GM19395 (cell line): Measurements from ENCODE around the gene PLOD3.

Experiments
- ATAC-seq: cut with Tn5 transposase; IDR thresholded peaks from one replicate; pipeline ENCODE4 v1.9.1; 2021; ENCODE audit warnings: mild to moderate bottlenecking, moderate library complexity; ENCODE audit not compliant: unreplicated experiment

PLOD3 gene

GRCh38 chr7:101166909-101167644 lies 50.3 kb downstream of the PLOD3 start:
- ATAC-seq, result no peak

GRCh38 chr7:101166648-101166908 lies 50.8 kb downstream of the PLOD3 start:
- ATAC-seq, result no peak

- no peak for ATAC-seq
These were observed 51.3 kb downstream of the PLOD3 start for GRCh38 chr7:101165958-101166647.

DNA sequence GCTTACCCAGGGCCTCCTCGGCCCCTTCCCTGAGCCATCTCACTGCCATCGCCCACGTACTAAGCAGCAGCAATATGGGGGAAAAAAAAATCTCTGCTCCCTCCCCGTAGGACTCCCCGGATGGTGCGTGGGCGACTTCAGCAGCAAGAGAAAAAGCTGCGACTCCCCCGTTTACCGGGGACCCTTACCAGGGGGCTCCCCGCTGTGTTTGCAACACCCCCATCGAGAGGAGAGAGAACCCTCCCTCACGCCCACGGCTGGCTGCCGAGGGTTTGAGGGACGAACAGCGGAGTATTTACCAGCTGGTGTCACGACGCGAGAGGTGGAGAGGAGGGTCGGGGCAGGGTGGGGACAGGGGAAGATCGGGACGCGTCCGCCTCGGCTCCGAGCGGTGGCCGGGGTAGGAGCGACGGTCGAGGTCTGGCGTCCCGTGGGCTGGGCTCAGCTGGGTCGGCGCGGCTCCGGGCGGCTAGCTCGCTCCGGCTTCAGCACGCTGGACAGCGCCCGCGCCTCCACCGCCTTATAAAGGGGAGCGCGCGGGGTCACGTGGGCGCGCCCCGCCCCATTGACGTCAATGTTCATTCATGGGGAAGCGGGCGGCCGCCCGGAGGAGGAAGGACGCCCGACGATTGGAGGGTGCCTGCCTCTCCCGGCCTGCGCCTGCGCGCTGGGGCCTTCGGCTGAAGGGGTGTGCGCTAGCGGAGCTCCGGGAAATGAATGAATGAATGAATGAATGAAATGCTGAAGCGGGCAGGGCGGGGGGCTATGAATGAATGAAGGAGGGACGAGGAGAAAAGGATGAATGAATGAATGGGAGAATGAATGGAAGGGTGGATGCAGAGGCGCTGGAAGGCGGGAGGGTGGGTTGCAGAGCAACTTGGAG lies 52.1 kb downstream of the PLOD3 start, which contains the start of gene VGF:
Gene VGF, minus strand, starts transcription at position 495 of the 883 bp plus-strand sequence. CDS start 726 bp downstream, outside the sequence.
- no peak for ATAC-seq

GRCh38 chr7:101164071-101164840 lies 53.1 kb downstream of the PLOD3 start:
- no peak for ATAC-seq

DNA sequence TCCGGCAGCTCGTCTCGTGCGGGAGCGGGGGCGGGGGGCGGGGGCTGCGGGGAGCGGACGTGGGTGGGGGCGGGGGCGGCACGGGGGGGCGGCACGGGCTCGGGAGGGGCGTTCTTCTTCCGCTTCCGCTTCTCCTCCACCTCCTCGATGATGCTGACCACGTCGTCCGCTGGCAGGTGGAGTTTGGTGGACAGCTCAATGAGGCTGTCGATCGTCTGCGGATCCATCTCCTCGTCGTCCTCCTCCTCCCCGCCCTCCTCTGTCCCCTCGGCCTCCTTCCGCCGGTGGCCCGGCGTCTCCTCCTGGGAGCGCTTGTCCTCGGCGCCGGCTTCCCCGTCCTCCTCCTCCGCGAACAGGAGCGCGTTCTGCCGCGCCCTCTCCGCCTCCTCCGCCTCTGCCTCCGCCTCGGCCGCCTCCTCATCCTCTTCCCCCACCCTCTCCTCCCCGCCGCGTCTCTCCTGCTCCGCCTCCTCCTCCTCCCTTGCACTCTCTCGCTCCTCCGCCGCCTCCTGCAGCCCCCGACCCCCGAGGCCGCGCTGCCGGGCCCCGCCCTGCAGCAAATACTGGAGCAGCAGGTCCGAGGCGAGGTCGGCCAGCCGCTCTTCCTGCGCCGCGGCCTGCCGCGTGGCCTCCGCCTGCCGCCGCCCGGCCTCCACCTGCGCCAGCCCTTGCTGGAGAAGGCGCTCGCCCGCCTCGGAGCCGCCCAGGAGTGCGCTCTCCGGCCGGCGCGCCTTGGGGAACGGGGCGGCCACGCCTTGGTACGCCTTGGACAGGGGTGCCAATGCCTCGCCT lies 53.9 kb downstream of the PLOD3 start:
- ATAC-seq, result no peak

DNA sequence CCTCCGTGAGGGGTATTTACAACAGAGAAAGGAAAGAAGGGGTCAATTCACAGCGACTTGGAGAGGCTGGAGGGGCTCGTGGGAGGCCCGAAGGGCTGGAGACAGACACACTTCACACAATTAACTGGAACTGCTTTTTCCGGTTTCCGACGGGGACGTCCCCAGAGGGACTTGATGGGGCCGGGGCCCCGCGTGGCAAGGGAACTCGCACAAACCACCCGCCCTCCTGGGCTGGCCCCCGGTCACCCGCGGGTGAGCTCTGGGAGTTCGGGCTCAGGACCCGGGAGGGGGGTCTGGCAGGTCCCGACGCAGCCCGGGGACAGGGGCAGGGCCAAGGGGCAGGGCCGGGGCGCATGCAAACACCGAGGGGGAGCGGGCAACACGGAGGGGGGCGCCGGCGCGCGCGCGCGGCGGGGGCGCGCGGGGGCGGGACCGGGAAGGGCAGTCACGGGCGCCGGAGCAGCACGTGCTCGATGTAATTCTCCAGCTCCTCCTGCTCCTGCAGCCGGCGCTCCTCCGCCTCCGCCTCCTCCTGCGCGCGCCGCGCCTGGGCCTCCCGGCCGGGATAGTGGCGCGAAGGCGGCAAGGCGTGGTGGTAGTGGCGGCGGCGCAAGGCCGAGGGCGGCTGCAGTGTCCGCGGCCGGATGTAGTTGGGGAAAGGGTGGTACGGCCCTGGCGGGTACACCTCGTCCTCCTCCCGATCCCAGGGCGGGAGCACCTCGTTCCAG lies 54.7 kb downstream of the PLOD3 start:
- no peak for ATAC-seq

DNA sequence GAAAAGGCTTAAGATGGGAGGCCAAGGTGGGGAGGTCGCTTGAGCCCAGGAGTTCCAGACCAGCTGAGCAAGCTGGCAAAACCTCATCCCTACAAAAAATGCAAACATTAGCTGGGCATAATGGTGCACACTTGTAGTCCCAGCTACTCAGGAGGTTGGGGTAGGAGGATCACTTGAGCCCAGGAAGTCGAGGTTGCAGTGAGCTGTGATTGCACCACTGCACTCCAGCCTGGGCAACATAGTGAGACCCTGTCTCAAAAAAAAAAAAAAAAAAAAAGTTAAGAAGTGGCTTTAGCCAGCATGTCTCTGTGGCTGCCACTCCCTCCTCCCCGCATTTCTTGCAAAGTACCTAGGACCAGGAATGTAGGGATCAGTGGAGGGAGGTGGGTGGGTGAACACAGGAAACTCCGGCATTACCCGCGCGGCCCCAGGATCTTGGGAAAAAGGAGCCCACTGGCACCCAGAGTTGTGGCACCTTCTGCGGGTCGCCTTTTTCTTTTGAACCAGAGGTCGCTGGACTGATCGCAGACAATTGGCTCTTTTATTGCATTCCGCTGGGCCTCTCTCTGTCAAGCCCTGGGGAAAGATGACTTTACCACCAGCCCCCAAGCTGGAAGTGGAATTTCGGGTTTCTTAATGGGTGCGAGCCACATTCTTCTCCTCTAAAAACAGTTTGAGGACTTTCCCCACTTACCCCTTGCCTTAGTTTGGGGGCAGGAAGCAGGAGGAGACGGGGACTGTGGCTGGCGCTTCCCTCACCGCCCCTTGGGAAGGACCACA lies 55.5 kb downstream of the PLOD3 start:
- no peak for ATAC-seq

DNA sequence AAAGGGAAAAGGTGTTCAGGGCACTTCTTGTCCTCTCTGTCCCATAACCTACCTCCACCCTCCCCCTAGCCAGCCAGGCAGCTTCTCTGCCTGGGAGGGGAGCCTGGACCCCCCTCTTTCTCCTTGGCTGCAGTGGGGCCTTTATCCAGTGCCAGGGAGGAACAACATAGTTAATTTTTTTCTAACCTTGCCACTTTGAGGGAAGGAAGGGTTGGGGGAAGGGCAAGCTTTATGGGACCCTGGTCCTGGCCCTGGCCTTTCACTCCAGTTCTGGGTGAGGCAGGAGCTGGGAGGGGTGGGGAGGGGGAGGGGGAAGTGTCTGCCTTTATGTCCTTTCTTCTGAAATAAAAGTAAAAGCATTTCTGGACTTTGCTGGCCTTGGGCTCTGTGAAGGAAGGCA lies 56.5 kb downstream of the PLOD3 start:
- no peak for ATAC-seq

DNA sequence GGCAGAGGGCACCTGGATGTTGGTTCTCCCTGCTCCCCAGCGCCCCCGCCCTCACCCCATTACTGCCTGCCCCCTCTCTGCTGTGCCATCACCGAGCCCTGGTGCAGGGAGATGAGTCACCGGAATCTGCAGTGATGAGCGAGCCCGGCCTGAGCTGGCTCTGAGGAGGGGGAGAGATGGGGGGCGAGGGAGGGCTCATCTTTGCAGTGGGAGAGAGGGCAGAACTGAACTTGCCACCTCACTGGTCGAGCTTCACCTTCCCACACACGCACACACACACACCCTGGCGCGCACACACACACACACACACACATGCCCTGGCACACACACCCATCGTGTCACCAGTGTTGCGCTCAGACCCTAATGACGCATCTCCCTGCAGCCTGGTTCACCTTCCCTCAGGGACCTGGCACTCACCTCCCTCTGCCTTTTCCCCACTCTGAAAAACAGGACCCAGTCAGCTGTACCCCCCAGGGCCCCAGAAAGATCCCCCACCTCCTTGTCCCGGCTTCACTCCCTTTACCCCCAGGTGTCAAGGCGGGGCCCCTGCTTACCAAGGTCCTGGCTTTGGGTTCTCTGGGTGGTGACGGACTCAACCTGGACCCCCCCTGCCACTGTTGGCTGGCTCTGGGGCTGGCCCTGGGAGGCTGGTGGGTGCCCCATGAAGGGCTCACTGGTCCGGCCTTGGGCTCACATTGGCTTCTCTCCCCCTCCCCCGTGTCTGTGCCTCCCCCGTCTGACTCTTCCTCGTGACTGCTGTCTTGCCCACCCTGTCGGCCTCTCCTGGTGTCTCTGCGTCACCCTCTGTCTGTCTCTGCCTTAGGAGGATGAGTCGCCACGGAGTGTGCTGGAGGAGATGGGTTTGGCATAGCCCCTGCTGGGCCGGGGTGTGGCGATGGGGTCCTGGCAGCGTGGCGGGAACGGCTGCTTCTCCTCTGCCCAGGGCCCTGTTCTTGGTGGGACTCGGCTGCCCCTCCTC lies 57.4 kb downstream of the PLOD3 start:
- ATAC-seq, result no peak

GRCh38 chr7:101156866-101157589 lies 60.4 kb downstream of the PLOD3 start:
- ATAC-seq, result no peak

DNA sequence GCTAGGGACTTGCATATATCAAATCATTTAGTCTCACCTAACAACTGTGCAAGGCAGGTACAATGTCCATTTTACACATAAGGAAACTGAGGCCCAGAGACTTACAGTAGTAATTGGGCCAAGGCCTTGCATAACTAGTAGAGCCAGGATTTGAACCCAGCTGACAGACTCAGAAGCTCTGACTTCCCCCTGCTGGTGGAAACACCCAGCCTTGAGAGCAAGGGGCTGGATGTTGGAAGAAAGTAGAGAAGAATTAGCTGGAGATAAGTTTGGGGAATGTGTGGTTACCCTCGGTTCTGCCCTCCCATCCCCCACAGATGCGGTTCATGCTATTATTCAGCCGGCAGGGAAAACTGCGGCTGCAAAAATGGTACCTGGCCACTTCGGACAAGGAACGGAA lies 61.1 kb downstream of the PLOD3 start:
- no peak for ATAC-seq
